Duodenal mucosa (tissue), 2 donors: ENCODE results near the gene CDC45.

Experiments used
- H3K27ac ChIP-seq: one replicate; pipeline ENCODE4 v1.7.0; 2013; ENCODE audit warnings: low read depth, low read length
- H3K27me3 ChIP-seq, 2 donors: one replicate each; pipeline ENCODE4 v1.7.0; 2013; ENCODE audit warnings: low read length in 2 of 2, control low read depth in 1 of 2; ENCODE audit not compliant: insufficient read depth in 2 of 2, control insufficient read depth in 1 of 2
- H3K36me3 ChIP-seq, 2 donors: one replicate each; pipeline ENCODE4 v1.7.0; 2013; ENCODE audit warnings: low read length in 2 of 2, control low read depth in 1 of 2; ENCODE audit not compliant: insufficient read depth in 2 of 2, control insufficient read depth in 1 of 2
- H3K4me1 ChIP-seq, 2 donors: one replicate each; pipeline ENCODE4 v1.7.0; 2013; ENCODE audit warnings: low read length in 2 of 2, control low read depth in 1 of 2; ENCODE audit not compliant: insufficient read depth in 2 of 2, control insufficient read depth in 1 of 2
- H3K4me3 ChIP-seq, 2 donors: one replicate each; pipeline ENCODE4 v1.7.0; 2013; ENCODE audit warnings: low read length in 2 of 2, low read depth in 1 of 2
- H3K9ac ChIP-seq, 2 donors: one replicate each; pipeline ENCODE4 v1.7.0; 2013; ENCODE audit warnings: low read length in 2 of 2, low read depth in 1 of 2
- H3K9me3 ChIP-seq, 2 donors: one replicate each; pipeline ENCODE4 v1.7.0; 2013; ENCODE audit warnings: low read length in 2 of 2, control low read depth in 1 of 2; ENCODE audit not compliant: control insufficient read depth in 1 of 2

Gene CDC45

GRCh38 chr22:19467912-19468311, 11.8 kb upstream of the CDC45 start:
- Histone ChIP-seq H3K27ac (no peak overlapping the region), H3K36me3 (peaks cover 60 to 94% of the 10 kb centered on the region in 2 donors), H3K4me1 (no peaks in the 10 kb centered on the region), H3K4me3 (no peak overlapping the region), H3K9ac (no peak overlapping the region), H3K27me3 (no peaks in the 10 kb centered on the region), H3K9me3 (no peaks in the 10 kb centered on the region)

DNA sequence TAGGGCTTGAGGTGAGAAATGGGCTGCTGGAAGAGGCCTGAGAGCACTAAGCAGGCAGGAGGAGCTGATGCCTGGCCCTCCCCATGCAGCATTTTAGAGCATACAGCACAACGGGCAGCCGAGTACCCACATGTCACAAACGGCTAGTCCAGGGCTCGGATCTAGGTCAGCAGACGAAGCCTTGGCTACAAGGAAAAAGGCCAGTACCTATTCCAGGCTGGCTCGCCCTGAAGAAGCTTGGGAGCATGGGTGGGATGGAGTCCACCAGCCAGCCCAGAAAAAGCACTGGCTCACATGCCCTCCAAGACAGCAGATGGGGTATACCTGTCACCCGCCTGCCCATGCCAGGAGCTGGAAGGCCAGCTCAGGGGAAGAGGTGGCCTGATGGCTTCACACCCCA, 10.3 kb upstream of the CDC45 start:
- Histone ChIP-seq H3K4me1 (no peaks in the 10 kb centered on the region), H3K4me3 (no peak overlapping the region), H3K27ac (no peak overlapping the region), H3K9ac (no peak overlapping the region), H3K36me3 (peaks cover 70 to 96% of the 10 kb centered on the region in 2 donors), H3K27me3 (no peaks in the 10 kb centered on the region), H3K9me3 (no peaks in the 10 kb centered on the region)

GRCh38 chr22:19470010-19470409, 9.7 kb upstream of the CDC45 start:
- no peaks in the 10 kb centered on the region for H3K4me1 ChIP-seq
- peaks cover 64 to 95% of the 10 kb centered on the region in 2 donors for H3K36me3 ChIP-seq
- H3K4me3 ChIP-seq = no peak overlapping the region
- no peaks in the 10 kb centered on the region for H3K27me3 ChIP-seq
- H3K27ac ChIP-seq = no peak overlapping the region
- no peaks in the 10 kb centered on the region for H3K9me3 ChIP-seq
- H3K9ac ChIP-seq = no peak overlapping the region

- H3K27me3 ChIP-seq = no peaks in the 10 kb centered on the region
- H3K4me1 ChIP-seq = no peaks in the 10 kb centered on the region
- no peak overlapping the region for H3K9ac ChIP-seq
- H3K27ac ChIP-seq = no peak overlapping the region
- no peak overlapping the region for H3K4me3 ChIP-seq
- no peaks in the 10 kb centered on the region for H3K9me3 ChIP-seq
- peaks cover 63 to 90% of the 10 kb centered on the region in 2 donors for H3K36me3 ChIP-seq
These were observed 8.1 kb upstream of the CDC45 start for GRCh38 chr22:19471572-19471971.

- Histone ChIP-seq H3K36me3 (peaks cover 58 to 84% of the 10 kb centered on the region in 2 donors), H3K4me1 (peaks cover 2 to 3% of the 10 kb centered on the region in 2 donors)
These were observed 7.5 kb upstream of the CDC45 start for GRCh38 chr22:19472233-19472632.

DNA sequence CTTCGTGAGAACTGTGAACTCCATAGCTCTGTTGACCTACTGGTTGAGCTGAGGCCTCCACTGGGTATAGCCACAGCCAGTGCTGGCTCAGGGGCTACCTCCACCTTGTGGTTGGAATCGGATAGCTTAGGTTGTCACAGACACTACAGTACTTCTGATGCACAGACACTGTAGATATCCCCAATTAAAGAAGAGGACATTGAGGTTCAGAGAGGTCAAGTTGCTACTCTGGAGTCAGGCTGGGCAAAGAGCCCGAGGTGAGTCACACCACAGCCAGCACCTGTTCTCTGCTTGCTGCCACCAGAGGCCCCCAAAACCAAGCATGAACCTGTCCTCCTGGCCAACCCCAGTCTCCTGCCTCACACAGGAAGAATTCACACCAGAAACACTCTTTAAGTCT, 6.1 kb upstream of the CDC45 start:
- H3K36me3 ChIP-seq = peaks cover 48 to 70% of the 10 kb centered on the region in 2 donors

More at GRCh38 chr22:19472233-19472632, 7.5 kb upstream of the CDC45 start:
- Histone ChIP-seq H3K9ac (no peak overlapping the region), H3K4me3 (no peak overlapping the region), H3K27me3 (no peaks in the 10 kb centered on the region), H3K27ac (no peak overlapping the region), H3K9me3 (no peaks in the 10 kb centered on the region)

DNA sequence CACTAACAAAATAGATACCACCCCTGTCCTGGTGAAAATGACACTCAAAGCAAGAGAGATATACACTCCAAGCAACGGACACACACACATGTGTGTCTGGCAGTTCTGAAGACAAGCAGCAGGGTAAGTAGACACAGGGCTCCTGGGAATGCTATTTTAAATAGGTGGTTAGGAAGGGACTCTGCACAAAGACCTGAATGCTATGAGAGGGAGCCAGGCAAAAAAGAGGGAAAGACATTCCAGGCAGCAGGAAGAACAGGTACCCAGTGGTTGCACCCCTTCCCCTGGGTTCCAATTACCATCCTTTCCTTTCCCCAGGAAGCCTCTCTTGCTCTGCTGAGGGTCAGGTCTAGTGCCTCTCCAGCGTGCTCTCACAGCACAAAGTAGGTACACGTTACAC, 3.7 kb upstream of the CDC45 start:
- Histone ChIP-seq H3K9ac (no peak overlapping the region), H3K36me3 (peaks cover 29 to 46% of the 10 kb centered on the region in 2 donors), H3K4me1 (peaks cover 9 to 17% of the 10 kb centered on the region in 2 donors), H3K9me3 (no peaks in the 10 kb centered on the region), H3K27ac (no peak overlapping the region), H3K27me3 (no peaks in the 10 kb centered on the region), H3K4me3 (no peak overlapping the region)

More for the DNA sequence above, 6.1 kb upstream of the CDC45 start:
- no peaks in the 10 kb centered on the region for H3K9me3 ChIP-seq
- H3K9ac ChIP-seq = no peak overlapping the region
- no peak overlapping the region for H3K4me3 ChIP-seq
- no peaks in the 10 kb centered on the region for H3K27me3 ChIP-seq
- H3K4me1 ChIP-seq = peaks cover 9 to 11% of the 10 kb centered on the region in 2 donors
- no peak overlapping the region for H3K27ac ChIP-seq

GRCh38 chr22:19477321-19478044, 2.2 kb upstream of the CDC45 start:
- H3K4me3 ChIP-seq = peak overlapping the region; percentile 90 to 99
- H3K27ac ChIP-seq = no peak overlapping the region
- H3K4me1 ChIP-seq = peaks cover 9 to 17% of the 10 kb centered on the region in 2 donors
- H3K9ac ChIP-seq = peak overlapping the region; percentile 71 to 92
- no peaks in the 10 kb centered on the region for H3K9me3 ChIP-seq
- H3K36me3 ChIP-seq = peaks cover 16 to 31% of the 10 kb centered on the region in 2 donors
- no peaks in the 10 kb centered on the region for H3K27me3 ChIP-seq

- peak overlapping the region; percentile 90 to 99 for H3K4me3 ChIP-seq
- H3K27ac ChIP-seq = peak overlapping the region; percentile 88
- peaks cover 8 to 23% of the 10 kb centered on the region in 2 donors for H3K36me3 ChIP-seq
- peak overlapping the region; percentile 71 to 92 for H3K9ac ChIP-seq
- H3K4me1 ChIP-seq = peaks cover 9 to 17% of the 10 kb centered on the region in 2 donors
- no peaks in the 10 kb centered on the region for H3K27me3 ChIP-seq
- H3K9me3 ChIP-seq = no peaks in the 10 kb centered on the region
These were observed 1.4 kb upstream of the CDC45 start for GRCh38 chr22:19478045-19478900.

- peak within 1 kb of the TSS; percentile 71 to 92 for H3K9ac ChIP-seq
- no peaks in the 10 kb centered on the region for H3K9me3 ChIP-seq
- peaks cover 1 to 20% of the 10 kb centered on the region in 2 donors for H3K36me3 ChIP-seq
- H3K4me3 ChIP-seq = peak within 1 kb of the TSS; percentile 90 to 99
- peak within 1 kb of the TSS; percentile 88 for H3K27ac ChIP-seq
- H3K27me3 ChIP-seq = no peaks in the 10 kb centered on the region
- peaks cover 9 to 17% of the 10 kb centered on the region in 2 donors for H3K4me1 ChIP-seq
These were observed 792 bp upstream of the CDC45 start, which contains the start of gene UFD1 for GRCh38 chr22:19478901-19479354. Gene UFD1, minus strand, starts transcription at chr22:19479193. Its CDS starts 108 bp downstream, at chr22:19479085.
